Activated CD4-positive, alpha-beta memory T cell treated with anti-CD3 and anti-CD28 coated beads for 36 hours (primary cell): ENCODE data around the gene NBEAL1. TPM values are rescaled to one million over a fixed set of nuclear protein-coding genes. Genes with fewer than 3 reads are reported as not detected.
"Not testable (repeated sequence)": the region's sequence is repeated elsewhere in the genome, so short reads cannot be mapped to it uniquely, and the experiment has no call there.

Experiments
- CTCF ChIA-PET: fragments of 350-600 bp; sonication (Branson Sonifier 250); formaldehyde crosslinking; loops from one replicate; lab custom pipeline; 2021; ENCODE audit warnings: antibody characterized with exemption, inconsistent platforms; lab: Charles Lee
- POLR2A ChIA-PET: fragments of 350-600 bp; sonication (Branson Sonifier 250); formaldehyde crosslinking; loops from one replicate; lab custom pipeline; 2021; ENCODE audit warnings: antibody characterized with exemption; lab: Charles Lee
- DNase-seq: peaks from one replicate; pipeline ENCODE4 v3.0.0-alpha.2; 2020
- H3K27ac Mint-ChIP-seq: one replicate; pipeline ENCODE4 v1.8.0; 2021; ENCODE audit warnings: mixed read lengths
- H3K27me3 Mint-ChIP-seq: one replicate; pipeline ENCODE4 v1.8.0; 2021; ENCODE audit warnings: mixed read lengths
- H3K36me3 Mint-ChIP-seq: one replicate; pipeline ENCODE4 v1.8.0; 2021; ENCODE audit warnings: mixed read lengths
- H3K4me1 Mint-ChIP-seq: one replicate; pipeline ENCODE4 v1.8.0; 2021; ENCODE audit warnings: low read depth, mixed read lengths
- H3K4me3 Mint-ChIP-seq: one replicate; pipeline ENCODE4 v1.8.0; 2021; ENCODE audit warnings: mild to moderate bottlenecking, mixed read lengths
- H3K9me3 Mint-ChIP-seq: one replicate; pipeline ENCODE4 v1.8.0; 2021; ENCODE audit warnings: mixed read lengths
- intact Hi-C: fragments of 100-400 bp; cut with micrococcal nuclease; formaldehyde crosslinking; loops from one replicate; pipeline ENCODE4 v1.15.1; 2023
- total RNA-seq, 2 experiments: library from RNA; stranded (reverse); gene quantifications; one replicate each; pipeline ENCODE4 v1.2.3, GENCODE V29; 2021

NBEAL1 gene
- 10 to 100 TPM; 10.6 to 11.6 TPM for total RNA-seq

DNA sequence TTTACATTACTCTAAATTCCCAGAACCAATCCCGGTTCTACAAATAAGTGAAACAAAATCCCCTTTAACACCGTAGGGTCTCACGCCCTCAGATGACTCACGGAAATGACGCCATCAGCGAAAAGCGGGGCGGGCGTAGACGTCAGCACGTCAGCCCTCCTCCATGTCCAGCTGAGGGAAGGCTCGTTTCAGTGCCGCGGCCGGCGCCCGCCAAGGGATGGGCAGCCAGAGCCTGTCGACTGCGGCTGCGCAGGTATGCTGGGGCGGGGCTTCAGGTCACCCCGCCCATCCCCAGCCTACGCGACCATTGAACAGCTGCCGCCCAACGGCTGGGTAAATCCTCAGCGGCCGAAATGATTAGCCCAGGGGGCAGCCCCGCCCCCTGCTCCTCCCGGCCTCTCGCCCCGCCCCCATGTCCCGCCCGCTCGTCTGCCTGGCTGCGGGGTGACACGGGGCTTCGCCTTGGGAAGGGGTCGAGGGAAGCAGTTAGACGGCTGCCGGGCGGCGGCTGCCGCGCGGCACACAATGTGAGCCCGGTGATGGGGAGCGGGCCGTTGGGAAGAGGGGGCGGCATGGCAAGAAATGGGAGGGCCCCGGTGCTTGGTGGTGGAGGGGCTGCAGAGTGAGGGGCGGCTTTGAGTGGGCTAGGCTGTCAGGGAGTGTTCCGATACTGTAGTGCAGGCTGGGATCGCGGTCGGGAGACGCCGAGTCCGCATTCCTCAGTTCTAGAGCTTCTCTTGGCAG is at the start of gene NBEAL1:
NBEAL1 (plus strand) TSS at position 420 of the 744 bp plus-strand sequence. CDS start 1,510 bp downstream, outside the sequence.
- Mint-ChIP-seq H3K27me3 (no peaks in the 10 kb centered on the region), H3K4me3 (peak within 1 kb of the TSS; percentile 94), H3K9me3 (no peaks in the 10 kb centered on the region), H3K36me3 (no peaks in the 10 kb centered on the region), H3K27ac (peak within 1 kb of the TSS; percentile 90), H3K4me1 (peaks cover 31% of the 10 kb centered on the region)
- intact Hi-C loops = loop anchor here (1.0 to 10.0 kb wide), 6 partner anchors 103 to 1000 kb away; partner anchors contain the start of genes ABI2, CYP20A1, FAM117B and WDR12
- CTCF ChIA-PET = no interaction called here
- peak; percentile 98 for DNase-seq
- POLR2A ChIA-PET = interaction anchor here (1.4 to 1.6 kb wide), 2 partner anchors 104 to 380 kb away, joined by 3 to 5 read pairs; partner anchors contain the start of genes FAM117B and WDR12

DNA sequence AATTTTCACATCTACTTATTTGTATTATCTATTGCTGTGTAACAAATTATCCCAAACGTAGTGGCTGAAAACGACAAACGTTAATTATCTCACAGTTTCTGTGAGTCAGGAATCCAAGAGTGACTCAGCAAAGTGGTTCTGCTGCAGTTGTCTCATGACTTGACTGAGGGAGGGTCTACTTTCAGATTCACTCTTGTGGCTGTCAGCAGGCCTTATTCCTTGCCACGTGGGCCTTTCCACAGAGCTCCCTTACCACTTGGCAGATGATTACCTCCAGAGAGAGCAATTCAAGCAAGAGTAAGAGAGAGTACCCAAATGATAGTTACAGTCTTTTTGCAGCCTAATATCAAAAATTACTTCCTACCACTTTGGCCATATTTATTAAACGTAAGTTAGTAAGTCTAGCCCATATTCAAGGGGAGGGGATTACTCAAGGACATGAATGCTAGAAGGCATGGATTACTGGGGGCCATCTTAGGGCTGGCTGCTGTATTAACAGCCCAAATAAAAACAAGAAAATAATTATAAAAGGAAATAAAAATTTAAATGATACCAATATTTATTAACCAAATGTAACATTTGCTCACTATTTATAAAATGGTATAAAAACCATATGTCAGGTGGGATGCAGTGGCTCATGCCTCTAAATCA is 48.7 kb upstream of the NBEAL1 start:
- peak; percentile 56 for DNase-seq
- Mint-ChIP-seq H3K4me3 (no peak overlapping the region), H3K36me3 (no peaks in the 10 kb centered on the region), H3K27ac (no peak overlapping the region), H3K9me3 (no peaks in the 10 kb centered on the region), H3K4me1 (peaks cover 5% of the 10 kb centered on the region), H3K27me3 (no peaks in the 10 kb centered on the region)
- ChIA-PET CTCF (no interaction called here), POLR2A (no interaction called here)
- intact Hi-C loops = no loop called here

DNA sequence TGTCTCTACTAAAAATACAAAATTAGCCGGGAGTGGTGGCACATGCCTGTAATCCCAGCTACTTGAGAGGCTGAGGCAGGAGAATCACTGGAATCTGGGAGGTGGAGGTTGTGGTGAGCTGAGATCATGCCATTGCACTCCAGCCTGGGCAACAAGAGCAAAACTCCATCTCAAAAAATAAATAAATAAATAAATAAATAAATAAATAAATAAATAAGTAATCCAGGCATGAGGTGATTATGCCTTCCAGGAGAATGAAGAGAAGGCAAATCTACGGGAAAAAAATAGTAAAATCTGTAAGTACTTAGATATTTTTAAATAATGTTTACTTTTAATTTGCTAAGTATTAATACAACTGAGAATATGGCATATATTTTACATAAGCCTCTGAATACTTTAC is 45.3 kb upstream of the NBEAL1 start:
- intact Hi-C loops, DNase-seq, H3K4me3 Mint-ChIP-seq, H3K27me3 Mint-ChIP-seq, CTCF ChIA-PET, H3K36me3 Mint-ChIP-seq, H3K9me3 Mint-ChIP-seq, H3K4me1 Mint-ChIP-seq, POLR2A ChIA-PET, H3K27ac Mint-ChIP-seq: not testable (repeated sequence)

DNA sequence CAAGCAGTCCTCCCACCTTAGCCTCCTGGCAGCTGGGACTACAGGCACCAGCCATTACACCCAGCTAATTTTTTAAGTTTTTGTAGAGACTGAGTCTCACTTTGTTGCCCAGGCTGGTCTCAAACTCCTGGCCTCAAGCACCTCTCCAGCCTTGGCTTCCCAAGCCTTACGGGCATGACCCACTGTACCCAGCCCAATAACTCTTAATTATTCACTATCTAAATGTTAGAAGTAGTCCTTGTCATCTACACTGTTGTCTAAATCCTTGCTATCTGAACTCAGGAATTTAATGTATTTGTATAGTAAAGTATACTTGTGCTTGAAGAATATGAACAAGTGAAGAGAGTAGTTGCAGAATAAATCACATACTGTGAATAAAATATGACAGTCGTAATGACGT is 37.9 kb upstream of the NBEAL1 start:
- H3K36me3 Mint-ChIP-seq = peaks cover 3% of the 10 kb centered on the region

GRCh38 chr2:202982779-202983491 is 31.7 kb upstream of the NBEAL1 start:
- Mint-ChIP-seq H3K27ac (no peak overlapping the region), H3K27me3 (no peaks in the 10 kb centered on the region), H3K4me3 (no peak overlapping the region), H3K36me3 (peaks cover 1% of the 10 kb centered on the region), H3K9me3 (no peaks in the 10 kb centered on the region), H3K4me1 (no peaks in the 10 kb centered on the region)
- ChIA-PET POLR2A (no interaction called here), CTCF (no interaction called here)
- DNase-seq = no peak
- intact Hi-C loops = no loop called here

More for the DNA sequence above, 37.9 kb upstream of the NBEAL1 start:
- ChIA-PET CTCF (no interaction called here), POLR2A (no interaction called here)
- H3K27me3 Mint-ChIP-seq = no peaks in the 10 kb centered on the region
- DNase-seq = no peak
- no peak overlapping the region for H3K4me3 Mint-ChIP-seq
- intact Hi-C loops = no loop called here
- H3K27ac Mint-ChIP-seq = no peak overlapping the region
- no peaks in the 10 kb centered on the region for H3K4me1 Mint-ChIP-seq
- no peaks in the 10 kb centered on the region for H3K9me3 Mint-ChIP-seq

GRCh38 chr2:202989749-202990148 is 24.9 kb upstream of the NBEAL1 start:
- Mint-ChIP-seq H3K4me1 (no peaks in the 10 kb centered on the region), H3K9me3 (no peaks in the 10 kb centered on the region), H3K27me3 (no peaks in the 10 kb centered on the region), H3K4me3 (no peak overlapping the region), H3K36me3 (no peaks in the 10 kb centered on the region), H3K27ac (no peak overlapping the region)
- DNase-seq = no peak
- ChIA-PET CTCF (no interaction called here), POLR2A (no interaction called here)
- intact Hi-C loops = no loop called here

GRCh38 chr2:202990501-202990900 is 24.2 kb upstream of the NBEAL1 start:
- H3K9me3 Mint-ChIP-seq = no peaks in the 10 kb centered on the region
- H3K27me3 Mint-ChIP-seq = no peaks in the 10 kb centered on the region
- no peaks in the 10 kb centered on the region for H3K4me1 Mint-ChIP-seq
- intact Hi-C loops = no loop called here
- no peak overlapping the region for H3K4me3 Mint-ChIP-seq
- ChIA-PET POLR2A (no interaction called here), CTCF (no interaction called here)
- H3K27ac Mint-ChIP-seq = no peak overlapping the region
- DNase-seq = no peak
- no peaks in the 10 kb centered on the region for H3K36me3 Mint-ChIP-seq

DNA sequence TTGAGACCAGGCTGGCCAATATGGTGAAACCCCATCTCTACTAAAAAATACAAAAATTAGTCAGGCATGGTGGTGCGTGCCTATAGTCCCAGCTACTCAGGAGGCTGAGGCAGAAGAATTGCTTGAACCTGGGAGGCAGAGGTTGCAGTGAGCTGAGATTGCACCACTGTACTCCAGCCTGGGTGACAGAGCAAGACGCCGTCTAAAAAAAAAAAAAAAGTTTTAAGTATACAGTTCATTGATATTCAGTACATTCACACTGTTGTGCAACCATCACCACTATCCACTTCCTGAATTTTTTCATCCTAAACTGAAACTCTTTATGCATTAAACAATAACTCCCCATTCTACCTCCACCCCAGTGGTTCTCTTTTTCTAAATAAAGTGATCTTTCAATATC is 17.6 kb upstream of the NBEAL1 start:
- H3K36me3 Mint-ChIP-seq = not testable (repeated sequence)

DNA sequence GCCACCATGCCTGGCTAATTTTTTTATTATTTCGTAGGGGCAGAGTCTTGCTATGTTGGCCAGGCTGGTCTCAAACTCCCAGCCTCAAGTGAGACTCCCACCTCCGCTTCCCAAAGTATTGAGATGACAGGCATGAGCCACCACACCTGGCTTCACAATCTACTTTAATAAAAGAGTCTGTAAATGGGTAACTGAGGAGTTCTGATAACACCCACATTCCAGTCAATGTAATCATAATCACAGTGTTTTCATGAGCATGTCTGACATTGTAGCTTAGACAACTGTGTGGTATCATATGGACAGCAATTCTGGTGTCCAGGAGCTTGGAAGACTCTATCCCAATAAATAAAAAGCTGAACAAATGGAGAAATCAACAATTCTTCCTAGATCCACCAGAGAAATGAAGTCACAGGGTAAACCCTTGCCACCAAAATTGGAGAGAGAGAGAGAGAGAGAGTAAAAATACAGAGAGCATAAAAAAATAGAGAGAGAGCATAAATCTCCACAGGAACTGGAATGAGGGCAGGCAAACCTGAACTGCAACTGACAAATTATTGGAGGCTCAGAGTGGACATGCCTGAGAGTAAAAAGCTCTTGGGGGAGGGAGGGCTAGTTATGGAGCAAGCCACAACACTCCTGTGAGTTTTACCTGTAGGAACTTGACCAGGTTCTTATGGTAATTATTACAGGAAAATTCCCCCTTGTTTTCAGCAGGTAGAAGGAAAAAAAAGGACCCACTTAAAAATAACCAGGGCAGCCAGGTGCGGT is 12.4 kb upstream of the NBEAL1 start:
- CTCF ChIA-PET = no interaction called here
- intact Hi-C loops = no loop called here
- POLR2A ChIA-PET = no interaction called here

More for the DNA sequence above, 17.6 kb upstream of the NBEAL1 start:
- H3K27me3 Mint-ChIP-seq, intact Hi-C loops, DNase-seq, H3K4me3 Mint-ChIP-seq, H3K27ac Mint-ChIP-seq, H3K4me1 Mint-ChIP-seq, CTCF ChIA-PET, POLR2A ChIA-PET, H3K9me3 Mint-ChIP-seq: not testable (repeated sequence)

DNA sequence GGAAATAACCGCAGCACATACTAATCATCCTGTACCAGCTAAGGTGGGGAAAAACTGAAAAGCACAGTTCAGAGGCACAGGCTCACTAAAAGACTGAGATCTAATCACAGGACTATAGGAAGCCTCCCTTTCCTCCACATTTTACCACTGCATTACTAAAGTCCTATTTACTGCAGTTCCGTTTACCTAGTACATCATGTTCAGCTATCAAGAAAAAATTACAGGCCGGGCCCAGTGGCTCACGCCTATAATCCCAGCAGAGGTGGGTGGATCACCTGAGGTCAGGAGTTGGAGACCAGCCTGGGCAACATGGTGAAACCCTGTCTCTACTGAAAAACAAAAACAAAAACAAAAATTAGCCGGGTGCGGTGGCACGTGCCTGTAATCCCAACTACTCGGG is 11.0 kb upstream of the NBEAL1 start:
- ChIA-PET CTCF (no interaction called here), POLR2A (no interaction called here)
- Mint-ChIP-seq H3K4me1 (no peaks in the 10 kb centered on the region), H3K36me3 (no peaks in the 10 kb centered on the region), H3K27ac (no peak overlapping the region), H3K27me3 (no peaks in the 10 kb centered on the region), H3K9me3 (peaks cover 2% of the 10 kb centered on the region), H3K4me3 (no peak overlapping the region)
- no peak for DNase-seq
- intact Hi-C loops = no loop called here

More for the DNA sequence above, 12.4 kb upstream of the NBEAL1 start:
- no peak overlapping the region for H3K27ac Mint-ChIP-seq
- H3K36me3 Mint-ChIP-seq = no peaks in the 10 kb centered on the region
- H3K4me1 Mint-ChIP-seq = no peaks in the 10 kb centered on the region
- no peak overlapping the region for H3K4me3 Mint-ChIP-seq
- DNase-seq = no peak
- H3K27me3 Mint-ChIP-seq = no peaks in the 10 kb centered on the region
- H3K9me3 Mint-ChIP-seq = no peaks in the 10 kb centered on the region

- H3K27me3 Mint-ChIP-seq = no peaks in the 10 kb centered on the region
- no peaks in the 10 kb centered on the region for H3K9me3 Mint-ChIP-seq
- no peak for DNase-seq
- no peak overlapping the region for H3K4me3 Mint-ChIP-seq
- peaks cover 32% of the 10 kb centered on the region for H3K4me1 Mint-ChIP-seq
- ChIA-PET CTCF (no interaction called here), POLR2A (no interaction called here)
- intact Hi-C loops = loop anchor here (10.0 kb wide), 3 partner anchors 308 to 998 kb away; partner anchors contain the start of gene ABI2
- H3K27ac Mint-ChIP-seq = no peak overlapping the region
- H3K36me3 Mint-ChIP-seq = no peaks in the 10 kb centered on the region
Measured at GRCh38 chr2:203016716-203017115, 2.0 kb downstream of the NBEAL1 start.
